Measurements from ENCODE around the gene CAPN12. TPM values are rescaled to one million over a fixed set of nuclear protein-coding genes. Genes with fewer than 3 reads are reported as not detected.

Gene CAPN12
- total and polyA plus RNA-seq, 2 of the 4 experiments (the other 2 are of a cell fraction) = 0.18 to 0.97 TPM

- H4K91ac ChIP-seq (ENCODE audit: insufficient read depth, low read depth, low read length) = no peak overlapping the region
- H2AFZ ChIP-seq (replicated peaks; ENCODE audit: low read length, poor library complexity) = no peak overlapping the region
- dilution Hi-C loops (cut with HindIII; ENCODE audit: low sequenced_read_pairs, unreplicated experiment) = no loop called here
- H4K5ac ChIP-seq (ENCODE audit: low read depth, low read length) = no peak overlapping the region
- H2AK5ac ChIP-seq (ENCODE audit: low read depth, low read length) = no peak overlapping the region
- no peak overlapping the region for H3K4me2 ChIP-seq (ENCODE audit: low read depth, low read length)
- TF ChIP-seq CEBPB (IDR thresholded peaks at IDR 0.05; ENCODE audit: low read depth, low read length) = no peak
- TF ChIP-seq CHD1 (IDR thresholded peaks at IDR 0.05; ENCODE audit: low read depth, low read length) = no peak
- no peak for TF ChIP-seq RFX5 (IDR thresholded peaks at IDR 0.05; ENCODE audit: low read depth, low read length)
- TF ChIP-seq POLR2A (IDR thresholded peaks at IDR 0.05; ENCODE audit: low read depth, low read length) = no peak
- TF ChIP-seq MAZ (IDR thresholded peaks at IDR 0.05; ENCODE audit: borderline replicate concordance, low read depth, low read length) = no peak
- TF ChIP-seq, protein P1, sequence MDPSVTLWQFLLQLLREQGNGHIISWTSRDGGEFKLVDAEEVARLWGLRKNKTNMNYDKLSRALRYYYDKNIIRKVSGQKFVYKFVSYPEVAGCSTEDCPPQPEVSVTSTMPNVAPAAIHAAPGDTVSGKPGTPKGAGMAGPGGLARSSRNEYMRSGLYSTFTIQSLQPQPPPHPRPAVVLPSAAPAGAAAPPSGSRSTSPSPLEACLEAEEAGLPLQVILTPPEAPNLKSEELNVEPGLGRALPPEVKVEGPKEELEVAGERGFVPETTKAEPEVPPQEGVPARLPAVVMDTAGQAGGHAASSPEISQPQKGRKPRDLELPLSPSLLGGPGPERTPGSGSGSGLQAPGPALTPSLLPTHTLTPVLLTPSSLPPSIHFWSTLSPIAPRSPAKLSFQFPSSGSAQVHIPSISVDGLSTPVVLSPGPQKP (IDR thresholded peaks at IDR 0.05; ENCODE audit: borderline replicate concordance, low read depth, low read length) = no peak
- TF ChIP-seq NFE2L2 (IDR thresholded peaks at IDR 0.05; ENCODE audit: low read depth, low read length) = no peak
- no peak for TF ChIP-seq MXI1 (IDR thresholded peaks at IDR 0.05; ENCODE audit: borderline replicate concordance, low read depth, low read length)
- no peak for TF ChIP-seq SMC3 (IDR thresholded peaks at IDR 0.05; ENCODE audit: low read depth, low read length)
- no peak for TF ChIP-seq FOS (IDR thresholded peaks at IDR 0.05; ENCODE audit: low read depth, low read length)
- TF ChIP-seq MAFK (IDR thresholded peaks at IDR 0.05; ENCODE audit: low read depth, low read length) = no peak
- ChIA-PET POLR2A (ENCODE audit: unreplicated experiment) (no interaction called here), CTCF (no interaction called here)
- H3K9ac ChIP-seq (ENCODE audit: low read depth, low read length) = no peak overlapping the region
- H3K4me3 ChIP-seq (ENCODE audit: insufficient read depth, low read depth, low read length) = no peak overlapping the region
- DNase-seq (no peak), ATAC-seq (ENCODE audit: low read depth) (no peak)
- no peak overlapping the region for H3K56ac ChIP-seq (ENCODE audit: extremely low read depth, insufficient read depth, low read length)
- peak overlapping the region; percentile 27; the same call in 1 of the 2 replicates for H3K23ac ChIP-seq (ENCODE audit: low read depth, low read length)
- no peaks in the 10 kb centered on the region for H3K9me3 ChIP-seq (ENCODE audit: control insufficient read depth, insufficient read depth, low read length)
- no peak overlapping the region for H3K18ac ChIP-seq (ENCODE audit: low read depth, low read length)
- peaks cover 85% of the 10 kb centered on the region for H4K20me1 ChIP-seq (ENCODE audit: insufficient read depth, low read length)
- no TSS peak for BruUV-seq (replicated peaks)
- no peak overlapping the region for H2BK5ac ChIP-seq (ENCODE audit: low read depth, low read length, poor library complexity, severe bottlenecking)
- H3K36me3 ChIP-seq (ENCODE audit: control insufficient read depth, insufficient read depth, low read length) = peaks cover 41% of the 10 kb centered on the region
- H3K4ac ChIP-seq (ENCODE audit: low read depth, low read length) = no peak overlapping the region
- H3K9me1 ChIP-seq (ENCODE audit: insufficient read depth, low read length) = peaks cover 50% of the 10 kb centered on the region
- intact Hi-C loops (cut with micrococcal nuclease) = no loop called here
- peaks cover 0 to 97% of the 10 kb centered on the region in 2 experiments; a peak in 3 of 4 replicates for H3K79me1 ChIP-seq (ENCODE audit: low read depth in 1 of 2, low read length in 2 of 2)
- H2AK9ac ChIP-seq (replicated peaks; ENCODE audit: low read depth, low read length, poor library complexity) = no peak overlapping the region
- no peak overlapping the region for H2BK20ac ChIP-seq (ENCODE audit: low read depth, low read length)
- H3K27ac ChIP-seq (ENCODE audit: insufficient read depth, low read length) = no peak overlapping the region
- H4K8ac ChIP-seq (ENCODE audit: low read depth in 2 of 2, low read length in 2 of 2) = no peak overlapping the region
- H3K27me3 ChIP-seq (ENCODE audit: control insufficient read depth, insufficient read depth, low read length) = no peaks in the 10 kb centered on the region
- WGBS, 2 experiments (ENCODE audit: extremely low coverage in 2 of 2, insufficient read length in 1 of 2) = 100% methylated on average over 2 of the region's 6 CpGs; no CpG with 5 or more reads in 1 of the 2 experiments
- no peak overlapping the region for H2BK120ac ChIP-seq (ENCODE audit: low read depth, low read length)
- in situ Hi-C loops (cut with MboI; ENCODE audit: low sequenced_read_pairs) = no loop called here
- no peak overlapping the region for H2BK15ac ChIP-seq (ENCODE audit: low read depth, low read length)
- peaks cover 29% of the 10 kb centered on the region for H3K4me1 ChIP-seq (ENCODE audit: control insufficient read depth, insufficient read depth, low read length)
- no peak overlapping the region for H3K14ac ChIP-seq (replicated peaks; ENCODE audit: low read depth, low read length)
These were observed 47.6 kb downstream of the CAPN12 start for GRCh38 chr19:38696729-38697055.

All from IMR-90 (cell line).